Mammary epithelial cell (primary cell): ENCODE measurements around the gene LY6G6D.

Experiments used
- CTCF ChIP-seq, 2 donors: IDR thresholded peaks in 1 of 2; conservative IDR thresholded peaks in 1 of 2; 2 replicates each; pipeline ENCODE4 v1.5.1; 2011 to 2012; ENCODE audit warnings: inconsistent platforms in 2 of 2, low read length in 2 of 2, mild to moderate bottlenecking in 2 of 2, control low read depth in 1 of 2, low read depth in 1 of 2; ENCODE audit not compliant: insufficient read depth in 1 of 2; ENCODE audit errors: extremely low read depth in 1 of 2
- EZH2 ChIP-seq: IDR thresholded peaks from 2 replicates; pipeline ENCODE4 v1.6.1; 2012; ENCODE audit warnings: low read length, inconsistent platforms, borderline replicate concordance

- TF ChIP-seq CTCF (conservative IDR thresholded peaks at IDR 0.05 in 1 of 2, IDR thresholded peaks at IDR 0.05 in 1 of 2; ENCODE audit: extremely low read depth in 1 of 2, insufficient read depth in 1 of 2, low read depth in 1 of 2, low read length in 2 of 2) (no peak), EZH2 (no peak)
These were observed 19.8 kb downstream of the LY6G6D start for GRCh38 chr6:31734821-31735406.
